ENCODE measurements around the gene FMO4. TPM values are rescaled to one million over a fixed set of nuclear protein-coding genes. Genes with fewer than 3 reads are reported as not detected.
"Not testable (repeated sequence)": the region's sequence is repeated elsewhere in the genome, so short reads cannot be mapped to it uniquely, and the experiment has no call there.

The FMO4 gene
- total RNA-seq, 6 experiments from 2014 or later = 12.8 to 32.7 (median 20.0) TPM

GRCh38 chr1:171372418-171373084, 58.6 kb downstream of the FMO4 start:
- DNase-seq = no peak
- peak in 3 of 4 donors; percentile 67 to 82 (median 69) for ATAC-seq
- TF ChIP-seq, protein P1, sequence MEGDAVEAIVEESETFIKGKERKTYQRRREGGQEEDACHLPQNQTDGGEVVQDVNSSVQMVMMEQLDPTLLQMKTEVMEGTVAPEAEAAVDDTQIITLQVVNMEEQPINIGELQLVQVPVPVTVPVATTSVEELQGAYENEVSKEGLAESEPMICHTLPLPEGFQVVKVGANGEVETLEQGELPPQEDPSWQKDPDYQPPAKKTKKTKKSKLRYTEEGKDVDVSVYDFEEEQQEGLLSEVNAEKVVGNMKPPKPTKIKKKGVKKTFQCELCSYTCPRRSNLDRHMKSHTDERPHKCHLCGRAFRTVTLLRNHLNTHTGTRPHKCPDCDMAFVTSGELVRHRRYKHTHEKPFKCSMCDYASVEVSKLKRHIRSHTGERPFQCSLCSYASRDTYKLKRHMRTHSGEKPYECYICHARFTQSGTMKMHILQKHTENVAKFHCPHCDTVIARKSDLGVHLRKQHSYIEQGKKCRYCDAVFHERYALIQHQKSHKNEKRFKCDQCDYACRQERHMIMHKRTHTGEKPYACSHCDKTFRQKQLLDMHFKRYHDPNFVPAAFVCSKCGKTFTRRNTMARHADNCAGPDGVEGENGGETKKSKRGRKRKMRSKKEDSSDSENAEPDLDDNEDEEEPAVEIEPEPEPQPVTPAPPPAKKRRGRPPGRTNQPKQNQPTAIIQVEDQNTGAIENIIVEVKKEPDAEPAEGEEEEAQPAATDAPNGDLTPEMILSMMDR (IDR thresholded peaks at IDR 0.05) = no peak
- TF ChIP-seq POLR2A (IDR thresholded peaks at IDR 0.05) = no peak
- 52% methylated on average over 6 of the region's 6 CpGs for WGBS (ENCODE audit: insufficient coverage, low coverage, low lambda C conversion rate, missing lambda C conversion rate)
- Histone ChIP-seq H3K27me3 (no peaks in the 10 kb centered on the region), H3K27ac (no peak overlapping the region), H3K9me3 (no peaks in the 10 kb centered on the region), H3K4me3 (no peak overlapping the region), H3K36me3 (no peaks in the 10 kb centered on the region), H3K4me1 (peaks cover 0 to 7% (median 0%) of the 10 kb centered on the region in 4 donors)
- intact Hi-C loops (cut with DNase I) = no loop called here

- H3K36me3 ChIP-seq; H3K9me3 ChIP-seq; ATAC-seq; H3K4me1 ChIP-seq; H3K27ac ChIP-seq; DNase-seq; H3K27me3 ChIP-seq; intact Hi-C loops (cut with DNase I); H3K4me3 ChIP-seq: not testable (repeated sequence)
- 96% methylated on average over 13 of the region's 32 CpGs for WGBS (ENCODE audit: insufficient coverage, low coverage, low lambda C conversion rate, missing lambda C conversion rate)
Observed at GRCh38 chr1:171373357-171374122, 59.6 kb downstream of the FMO4 start.

- no peak overlapping the region for H3K4me3 ChIP-seq
- ATAC-seq (no peak), DNase-seq (no peak)
- TF ChIP-seq POLR2A (IDR thresholded peaks at IDR 0.05) = no peak
- TF ChIP-seq, protein P1 (IDR thresholded peaks at IDR 0.05) = no peak
- intact Hi-C loops (cut with DNase I) = no loop called here
- H3K27me3 ChIP-seq = no peaks in the 10 kb centered on the region
- H3K9me3 ChIP-seq = no peaks in the 10 kb centered on the region
- no peaks in the 10 kb centered on the region for H3K36me3 ChIP-seq
- no peak overlapping the region for H3K27ac ChIP-seq
- no peaks in the 10 kb centered on the region for H3K4me1 ChIP-seq
- WGBS (ENCODE audit: insufficient coverage, low coverage, low lambda C conversion rate, missing lambda C conversion rate) = 75% methylated on average over 1 of the region's 1 CpG
Observed at GRCh38 chr1:171379846-171380245, 65.9 kb downstream of the FMO4 start.

DNA sequence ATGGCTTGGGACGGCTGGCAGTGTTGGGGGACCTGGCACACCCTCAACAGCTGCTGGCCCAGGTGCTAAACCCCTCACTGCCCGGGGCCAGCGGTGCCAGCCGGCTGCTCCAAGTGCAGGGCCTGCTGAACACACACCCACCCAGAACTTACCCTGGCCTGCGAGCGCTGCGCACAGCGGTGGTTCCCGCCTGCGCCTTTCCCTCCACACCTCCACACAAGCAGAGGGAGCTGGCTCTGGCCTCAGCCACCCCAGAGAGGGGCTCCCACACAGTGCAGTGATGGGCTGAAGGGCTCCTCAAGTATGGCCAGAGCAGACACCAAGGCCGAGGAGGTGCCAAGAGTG, 67.9 kb downstream of the FMO4 start:
- DNase-seq = no peak
- 90% methylated on average over 5 of the region's 11 CpGs for WGBS (ENCODE audit: insufficient coverage, low coverage, low lambda C conversion rate, missing lambda C conversion rate)
- intact Hi-C loops (cut with DNase I) = no loop called here

GRCh38 chr1:171384496-171384895, 70.5 kb downstream of the FMO4 start:
- no peak for DNase-seq
- ATAC-seq = no peak
- no peak overlapping the region for H3K4me3 ChIP-seq
- TF ChIP-seq, protein P1 (IDR thresholded peaks at IDR 0.05) = no peak
- TF ChIP-seq POLR2A (IDR thresholded peaks at IDR 0.05) = no peak
- intact Hi-C loops (cut with DNase I) = no loop called here
- no peaks in the 10 kb centered on the region for H3K36me3 ChIP-seq
- H3K27me3 ChIP-seq = no peaks in the 10 kb centered on the region
- 20% methylated on average over 2 of the region's 2 CpGs for WGBS (ENCODE audit: insufficient coverage, low coverage, low lambda C conversion rate, missing lambda C conversion rate)
- H3K27ac ChIP-seq = no peak overlapping the region
- H3K4me1 ChIP-seq = no peaks in the 10 kb centered on the region
- no peaks in the 10 kb centered on the region for H3K9me3 ChIP-seq

More for the DNA sequence above, 67.9 kb downstream of the FMO4 start:
- H3K9me3 ChIP-seq = no peaks in the 10 kb centered on the region
- no peak overlapping the region for H3K4me3 ChIP-seq
- no peak for TF ChIP-seq POLR2A (IDR thresholded peaks at IDR 0.05)
- TF ChIP-seq, protein P1 (IDR thresholded peaks at IDR 0.05) = no peak
- H3K27me3 ChIP-seq = no peaks in the 10 kb centered on the region
- no peak overlapping the region for H3K27ac ChIP-seq
- no peaks in the 10 kb centered on the region for H3K4me1 ChIP-seq
- H3K36me3 ChIP-seq = no peaks in the 10 kb centered on the region
- ATAC-seq = no peak
